Motor neuron (in vitro differentiated cells): ENCODE results near the gene HSPB3. TPM values are rescaled to one million over a fixed set of nuclear protein-coding genes. Genes with fewer than 3 reads are reported as not detected.

ENCODE experiments used
- ATAC-seq, 8 experiments: fragments of 200-7000 bp; cut with Tn5 transposase; replicated peaks in 6 of 8; 2 replicates each; pipeline ENCODE4 v1.8.0; 2021; ENCODE audit warnings: mild to moderate bottlenecking in 8 of 8, moderate library complexity in 8 of 8
- H3K27ac ChIP-seq, 2 donors: fragments of 250-450 bp; sonication (Bioruptor Pico); 2 replicates each; pipeline ENCODE4 v1.9.0; 2021; ENCODE audit warnings: antibody characterized with exemption in 2 of 2, mild to moderate bottlenecking in 2 of 2, moderate library complexity in 1 of 2
- H3K4me1 ChIP-seq, 2 donors: fragments of 250-450 bp; sonication (Bioruptor Pico); replicated peaks in 1 of 2; 2 replicates each; pipeline ENCODE4 v1.6.1; 2021; ENCODE audit warnings: antibody characterized with exemption in 2 of 2, mild to moderate bottlenecking in 2 of 2, moderate library complexity in 1 of 2
- H3K4me3 ChIP-seq, 5 donors: fragments of 250-450 bp; sonication (Bioruptor Pico); 2 replicates each; pipeline ENCODE4 v1.9.0; 2021; ENCODE audit warnings: antibody characterized with exemption in 5 of 5, mild to moderate bottlenecking in 5 of 5, moderate library complexity in 4 of 5
- WGBS, 10 experiments: fragments of 450-650 bp; shearing (Covaris generic); methylation state at CpG; one replicate each; pipeline ENCODE4 v1.0.0; 2022; 5-methylcytosine and 5-hydroxymethylcytosine counted together
- in situ Hi-C, 9 experiments: fragments of 400-800 bp; cut with MboI; loops; one replicate each; pipeline ENCODE4 v1.15.0; 2021; ENCODE audit warnings: low sequenced_read_pairs in 9 of 9, low pct_unique_long_range_greater_than_20kb in 2 of 9; ENCODE audit not compliant: unreplicated experiment in 9 of 9
- total RNA-seq, 8 experiments: library from RNA; unstranded; fragments of 300-600 nt; gene quantifications; 2 replicates each; pipeline versions ENCODE4 v1.2.3 to v1.2.4, GENCODE V29; 2022

HSPB3 gene
- total RNA-seq, 8 experiments from 2014 or later: 0.43 to 10.8 (median 3.8) TPM; not detected in 4

DNA sequence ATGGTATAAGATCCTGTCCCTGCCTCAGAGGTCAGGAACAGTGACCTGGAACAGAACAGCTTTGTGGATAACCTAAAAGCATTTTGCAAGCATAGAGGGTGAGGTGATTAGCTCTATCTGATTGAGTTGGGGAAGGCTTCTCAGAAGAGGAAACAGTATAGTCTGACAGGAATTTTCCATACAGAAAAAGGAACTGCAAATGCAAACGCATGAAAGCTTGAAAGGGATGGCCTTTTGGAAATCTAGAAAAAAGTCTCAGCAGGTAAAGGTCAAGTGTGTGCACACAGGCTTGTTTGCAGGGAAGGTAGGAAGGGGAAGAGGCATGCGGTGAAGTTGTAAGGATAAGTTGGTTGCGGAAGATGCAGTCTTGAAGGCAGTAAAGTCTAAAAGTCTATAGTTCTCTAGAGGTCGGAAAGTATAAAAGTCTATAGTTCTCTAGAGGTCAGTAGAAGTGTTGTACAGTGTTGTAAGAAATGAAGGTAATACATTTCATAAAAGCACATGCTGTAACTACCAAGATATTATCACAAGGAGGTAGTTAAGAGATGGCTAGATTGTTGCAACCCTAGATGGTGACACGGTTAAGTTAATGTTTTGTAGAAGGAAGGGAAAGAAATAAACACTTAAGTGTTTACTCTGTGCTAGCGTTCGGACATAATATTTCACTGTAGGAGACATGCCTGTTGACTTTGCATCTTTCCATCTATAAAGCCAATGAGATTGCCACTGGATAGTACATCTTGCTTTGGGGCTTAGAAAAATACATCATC is 16.7 kb upstream of the HSPB3 start:
- in situ Hi-C loops: loop anchor here in 1 of 9 experiments (10.0 kb wide), 1 partner anchor 56 kb away; no protein-coding TSS in a partner anchor
- no peak overlapping the region for H3K4me3 ChIP-seq
- H3K27ac ChIP-seq: no peak overlapping the region
- ATAC-seq: no peak
- WGBS, 10 experiments: 66 to 100% (median 84%) methylated on average over 1 to 7 of the region's 7 CpGs
- no peaks in the 10 kb centered on the region for H3K4me1 ChIP-seq

DNA sequence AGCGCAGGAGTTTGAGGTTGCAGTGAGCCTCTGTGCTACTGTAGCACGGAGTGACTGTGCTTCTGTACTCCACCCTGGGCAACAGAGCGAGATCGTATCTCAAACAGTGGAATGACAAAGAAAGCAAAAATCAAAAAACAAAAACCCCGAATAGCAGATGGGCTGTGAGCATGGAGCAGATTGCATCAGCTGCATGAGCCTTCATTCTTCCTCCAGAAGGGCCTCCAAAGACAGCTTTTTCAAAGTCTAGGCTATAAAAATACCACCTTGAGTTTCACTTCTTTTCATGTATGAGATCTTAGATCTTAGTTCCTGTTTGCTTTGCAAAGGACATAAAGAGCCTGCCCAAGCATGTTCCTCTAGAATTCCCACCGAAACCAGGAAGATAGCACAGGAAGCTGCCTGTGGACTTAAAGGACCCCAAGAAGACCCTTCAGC is 15.0 kb upstream of the HSPB3 start:
- in situ Hi-C loops: no loop called here
- Histone ChIP-seq H3K27ac (no peak overlapping the region), H3K4me3 (no peak overlapping the region), H3K4me1 (no peaks in the 10 kb centered on the region)
- WGBS, 10 experiments: 68 to 100% (median 89%) methylated on average over 1 to 5 of the region's 6 CpGs; no CpG with 5 or more reads in 1 of the 10 experiments
- no peak for ATAC-seq

DNA sequence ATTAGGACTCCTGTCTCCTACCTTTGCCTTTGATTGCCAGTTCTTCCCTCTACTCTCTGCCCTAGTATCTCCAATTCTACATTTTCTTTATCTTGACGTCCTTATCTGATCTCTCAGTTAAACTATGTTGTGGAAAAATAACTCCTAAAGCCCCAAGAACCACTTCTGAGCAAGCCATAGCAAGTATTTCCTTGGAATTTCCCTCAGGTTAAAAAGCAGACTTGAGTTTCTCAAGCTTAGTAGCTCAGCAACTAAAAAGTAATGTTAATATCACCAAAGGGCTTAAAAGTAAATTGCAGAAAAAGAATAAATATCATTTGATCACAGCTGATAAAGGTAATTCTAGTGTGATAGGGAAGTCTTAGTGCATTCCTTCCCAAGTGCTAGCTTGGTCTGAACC is 13.2 kb upstream of the HSPB3 start:
- ATAC-seq: no peak
- H3K4me1 ChIP-seq: no peaks in the 10 kb centered on the region
- H3K4me3 ChIP-seq: no peak overlapping the region
- H3K27ac ChIP-seq: no peak overlapping the region
- 0 to 100% (median 50%) methylated on average over 1 of the region's 1 CpG; no CpG with 5 or more reads in 1 of the 10 experiments for WGBS, 10 experiments
- in situ Hi-C loops: no loop called here

DNA sequence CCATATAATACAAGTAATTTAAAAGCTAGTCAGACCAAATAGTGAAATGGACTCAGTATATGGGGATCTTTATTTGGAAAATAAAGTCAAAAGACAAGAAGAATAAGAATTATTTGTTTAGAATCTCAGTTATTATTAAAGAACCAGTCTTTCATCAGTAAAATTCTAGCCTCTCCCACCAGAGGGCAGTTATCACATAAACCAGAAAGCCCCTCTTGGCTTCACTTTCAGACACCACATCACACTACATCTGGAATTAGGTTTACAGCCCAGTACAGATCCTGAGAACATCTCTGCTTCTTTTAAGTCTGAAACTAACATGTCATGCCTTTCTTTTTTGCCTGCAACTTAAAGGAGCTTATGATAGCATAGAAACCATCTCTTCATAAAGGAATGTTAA is 12.2 kb upstream of the HSPB3 start:
- Histone ChIP-seq H3K4me1 (no peaks in the 10 kb centered on the region), H3K4me3 (no peak overlapping the region), H3K27ac (no peak overlapping the region)
- in situ Hi-C loops: no loop called here
- ATAC-seq: peak in 2 of 8 experiments; percentile 27 to 44

DNA sequence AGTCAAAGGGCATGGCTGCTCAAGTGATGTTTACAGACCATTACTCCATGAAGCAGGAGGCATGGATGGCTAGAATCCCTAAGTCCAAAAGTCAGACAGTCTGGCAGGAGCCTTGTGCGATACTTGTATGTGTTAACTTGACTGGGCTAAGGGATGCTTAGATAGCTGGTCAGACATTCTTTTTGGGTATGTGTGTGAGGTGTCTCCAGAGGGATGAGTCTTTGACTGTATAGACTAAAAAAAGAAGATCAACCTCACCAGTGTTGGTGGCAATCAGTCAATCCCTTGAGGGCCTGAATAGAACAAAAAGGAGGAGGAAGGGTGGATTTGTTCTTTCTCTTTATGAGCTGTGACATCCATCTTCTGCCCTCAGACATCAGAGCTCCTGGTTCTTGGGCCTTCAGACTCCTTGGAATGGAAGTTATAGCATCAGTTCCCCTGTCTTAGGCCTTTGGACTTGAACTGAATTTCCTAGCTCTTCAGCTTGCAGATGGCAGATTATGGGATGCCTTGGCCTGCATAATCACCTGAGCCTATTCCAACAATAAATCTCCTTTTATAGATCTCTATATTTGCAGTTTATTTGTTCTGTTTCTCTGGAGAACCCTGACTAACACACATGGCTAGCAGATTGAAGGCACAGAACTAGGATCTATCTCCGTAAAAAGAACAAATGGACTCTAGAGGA is 9.7 kb upstream of the HSPB3 start:
- ATAC-seq: peak in 1 of 8 experiments; percentile 35
- 63 to 100% (median 100%) methylated on average over 1 to 2 of the region's 2 CpGs; no CpG with 5 or more reads in 1 of the 10 experiments for WGBS, 10 experiments
- in situ Hi-C loops: no loop called here

DNA sequence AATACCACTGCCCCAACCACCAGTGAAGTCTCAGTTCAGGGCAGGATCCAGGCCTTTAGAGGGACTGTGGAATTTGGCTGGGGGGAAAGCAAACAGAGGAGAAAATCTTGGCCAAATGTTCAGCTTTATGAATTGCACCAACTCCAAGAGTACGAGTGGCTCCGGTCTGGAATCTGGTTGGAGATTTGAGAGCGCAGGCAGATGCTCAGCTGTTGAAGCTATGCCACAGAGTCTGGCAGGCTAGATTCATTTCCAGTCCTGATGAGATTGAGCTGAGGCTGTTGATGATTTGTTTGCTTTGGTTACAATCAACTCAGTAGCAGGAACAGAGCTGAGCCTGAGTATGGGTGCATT is 9.1 kb upstream of the HSPB3 start:
- Histone ChIP-seq H3K27ac (no peak overlapping the region), H3K4me1 (no peaks in the 10 kb centered on the region), H3K4me3 (no peak overlapping the region)
- in situ Hi-C loops: no loop called here
- WGBS, 10 experiments: 20 to 89% (median 70%) methylated on average over 1 to 3 of the region's 3 CpGs; no CpG with 5 or more reads in 5 of the 10 experiments
- ATAC-seq: peak in 1 of 8 experiments; percentile 58

More for the DNA sequence above, 9.7 kb upstream of the HSPB3 start:
- Histone ChIP-seq H3K4me3 (no peak overlapping the region), H3K4me1 (no peaks in the 10 kb centered on the region), H3K27ac (no peak overlapping the region)

DNA sequence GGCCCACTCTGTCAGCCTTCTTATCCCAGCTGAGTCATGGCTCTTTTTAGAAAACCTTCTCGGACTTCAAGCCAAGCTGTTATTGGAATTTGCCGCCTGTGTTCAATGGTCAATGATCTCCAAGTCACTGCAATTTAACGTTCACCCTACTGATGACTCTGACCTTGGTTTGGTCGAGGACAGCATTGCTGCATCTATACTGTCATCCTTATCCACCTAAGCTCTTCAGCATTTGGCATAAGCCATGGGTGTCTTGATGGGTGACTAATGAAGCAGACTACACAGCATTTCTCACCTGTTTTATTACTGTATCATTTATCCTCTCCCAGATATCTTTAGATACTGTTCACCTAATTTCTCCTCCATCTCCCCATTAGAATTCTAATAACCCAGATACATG is 5.6 kb upstream of the HSPB3 start:
- H3K4me1 ChIP-seq: no peaks in the 10 kb centered on the region
- H3K27ac ChIP-seq: no peak overlapping the region
- in situ Hi-C loops: no loop called here
- WGBS, 10 experiments: 40 to 87% (median 66%) methylated on average over 1 to 4 of the region's 4 CpGs; no CpG with 5 or more reads in 4 of the 10 experiments
- H3K4me3 ChIP-seq: no peak overlapping the region
- no peak for ATAC-seq

DNA sequence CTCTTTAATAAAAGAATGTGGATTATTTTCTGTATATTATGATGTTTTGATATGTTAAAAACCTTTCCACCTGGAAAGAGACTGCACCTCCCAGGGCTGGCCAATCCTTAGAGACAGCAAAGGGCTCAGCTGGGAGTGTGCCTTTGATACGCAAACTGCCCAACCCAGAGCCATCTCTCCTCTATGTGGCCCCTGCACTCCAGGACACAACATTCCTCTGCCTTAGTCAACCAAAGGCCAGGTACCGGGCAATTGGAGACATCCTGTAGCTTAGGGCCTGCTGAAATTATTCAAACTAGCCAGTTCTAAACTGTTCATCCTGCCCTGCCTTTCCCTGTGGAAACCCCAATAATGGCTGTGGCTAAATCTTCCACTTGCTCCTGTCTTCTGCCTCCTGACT is 5.0 kb upstream of the HSPB3 start:
- ATAC-seq: no peak
- in situ Hi-C loops: no loop called here
- no peak overlapping the region for H3K4me3 ChIP-seq
- no peak overlapping the region for H3K27ac ChIP-seq
- no peaks in the 10 kb centered on the region for H3K4me1 ChIP-seq
- WGBS, 10 experiments: 33 to 100% (median 75%) methylated on average over 1 of the region's 2 CpGs; no CpG with 5 or more reads in 2 of the 10 experiments

DNA sequence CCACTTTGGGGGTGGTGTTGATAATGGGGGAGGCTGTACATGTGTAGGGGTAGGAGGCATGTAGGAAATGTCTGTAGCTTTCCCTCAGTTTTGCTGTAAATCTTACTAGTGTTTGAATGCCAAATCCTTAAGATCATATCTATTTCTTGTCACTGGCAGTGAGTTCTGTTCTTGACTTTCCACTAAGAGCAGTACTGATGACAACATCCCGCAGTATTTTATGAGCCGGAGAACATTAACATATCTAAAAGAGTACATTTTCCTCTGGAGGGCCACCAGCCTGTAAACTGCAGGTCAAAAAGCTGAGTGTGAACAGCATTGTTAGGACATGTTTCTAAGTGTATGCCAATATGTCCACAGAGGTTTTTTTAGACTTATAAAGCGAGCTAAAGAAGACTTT is 2.5 kb upstream of the HSPB3 start:
- ATAC-seq: no peak
- H3K4me3 ChIP-seq: no peak overlapping the region
- no peak overlapping the region for H3K27ac ChIP-seq
- WGBS, 10 experiments: 47 to 88% (median 65%) methylated on average over 1 to 3 of the region's 3 CpGs; no CpG with 5 or more reads in 2 of the 10 experiments
- in situ Hi-C loops: no loop called here
- H3K4me1 ChIP-seq: no peaks in the 10 kb centered on the region

DNA sequence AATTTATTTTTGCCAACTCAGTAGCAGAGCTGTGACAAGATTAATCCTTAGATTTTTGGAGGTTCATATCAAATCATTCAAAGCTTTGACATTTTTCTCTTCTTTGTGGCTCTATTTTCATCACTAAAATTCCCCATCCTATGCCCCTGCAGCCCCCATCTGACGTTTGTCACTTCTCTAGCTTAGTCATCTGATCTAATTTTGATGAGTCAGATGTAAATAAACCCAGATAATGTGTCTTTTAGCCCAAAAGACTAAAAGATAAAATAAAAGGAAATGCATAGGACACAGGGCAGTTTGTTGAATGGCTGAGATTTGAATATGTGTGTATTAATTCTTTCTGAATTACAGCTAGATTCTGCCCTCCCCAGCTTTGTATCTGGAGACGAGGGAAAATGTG is 897 bp upstream of the HSPB3 start:
- WGBS, 10 experiments: 0 to 86% (median 14%) methylated on average over 1 to 2 of the region's 2 CpGs; no CpG with 5 or more reads in 3 of the 10 experiments
- in situ Hi-C loops: no loop called here
- no peaks in the 10 kb centered on the region for H3K4me1 ChIP-seq
- no peak for ATAC-seq
- H3K27ac ChIP-seq: no peak overlapping the region
- no peak overlapping the region for H3K4me3 ChIP-seq

DNA sequence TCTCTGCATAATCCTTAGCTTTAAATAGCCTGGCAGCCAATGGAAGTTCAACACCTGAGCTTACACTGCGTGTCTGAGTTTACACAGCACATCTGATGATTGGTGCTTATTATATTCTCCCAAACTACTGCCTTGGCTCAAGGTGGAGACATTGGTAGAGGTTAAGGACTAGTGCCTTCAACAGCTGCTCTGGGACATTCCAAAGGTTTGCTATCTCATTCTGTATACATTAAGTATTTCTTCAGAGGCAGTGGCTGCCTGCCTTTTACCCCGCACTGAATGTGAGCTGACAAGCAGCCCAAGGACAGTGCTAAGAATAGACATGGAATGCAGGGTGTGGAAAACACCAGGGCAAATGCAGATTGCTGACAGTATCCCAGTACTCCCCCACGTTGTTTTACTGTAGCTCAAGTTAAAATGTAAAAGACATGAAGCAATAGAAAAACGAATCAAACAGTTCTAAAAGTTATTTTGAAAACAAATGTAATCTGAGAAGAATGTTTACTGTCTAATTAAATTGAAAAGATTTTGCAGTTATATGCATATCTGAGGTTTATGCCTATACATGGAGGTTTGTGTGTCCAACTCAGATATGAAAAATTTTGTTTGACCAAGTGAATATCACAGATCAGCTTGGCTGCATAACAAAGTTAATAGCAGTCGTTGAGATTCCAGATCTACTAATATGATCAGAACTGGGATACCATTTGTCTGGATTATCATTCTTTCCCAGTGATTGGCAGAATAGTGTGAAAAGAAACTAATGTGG is 1.8 kb downstream of the HSPB3 start:
- H3K27ac ChIP-seq: no peak overlapping the region
- no peak overlapping the region for H3K4me3 ChIP-seq
- ATAC-seq: peak; percentile 60 to 98 (median 74)
- in situ Hi-C loops: no loop called here
- 0 to 75% (median 23%) methylated on average over 1 to 5 of the region's 5 CpGs for WGBS, 10 experiments
- no peaks in the 10 kb centered on the region for H3K4me1 ChIP-seq

DNA sequence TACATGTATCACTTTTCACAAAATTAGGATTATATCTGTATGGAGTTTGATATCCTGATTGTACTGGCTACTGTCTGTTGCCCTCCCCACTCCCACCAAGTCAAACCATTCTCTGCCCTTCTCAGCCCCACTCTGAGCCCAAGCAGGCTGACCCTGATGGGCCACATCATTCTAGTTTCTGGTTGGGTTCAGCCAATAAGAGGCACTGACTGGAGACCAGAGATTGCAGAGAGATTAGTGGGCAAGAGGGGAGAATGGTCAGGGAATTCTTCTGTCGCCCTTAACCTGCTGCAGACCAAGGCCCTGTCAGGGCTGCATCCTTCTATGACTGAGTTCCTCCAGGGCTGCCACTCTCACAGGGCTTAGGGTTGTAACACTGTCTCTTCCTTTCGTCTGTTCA is 2.7 kb downstream of the HSPB3 start:
- 17 to 100% (median 71%) methylated on average over 1 to 2 of the region's 2 CpGs; no CpG with 5 or more reads in 3 of the 10 experiments for WGBS, 10 experiments
- no peak overlapping the region for H3K4me3 ChIP-seq

More for the DNA sequence above, 2.7 kb downstream of the HSPB3 start:
- Histone ChIP-seq H3K27ac (no peak overlapping the region), H3K4me1 (no peaks in the 10 kb centered on the region)
- no peak for ATAC-seq
- in situ Hi-C loops: no loop called here
